Right lobe of liver (tissue), 4 donors: ENCODE data around the gene GNL2.

ENCODE experiments used
- POLR2A ChIP-seq: fragments of 450-650 bp; IDR thresholded peaks from one replicate; pipeline ENCODE4 v1.6.1; 2017; ENCODE audit warnings: antibody characterized with exemption, mild to moderate bottlenecking
- TF ChIP-seq, protein P1 (sequence below), 4 donors: fragments of 200-600 bp in 3 of 4; fragments of 450-650 bp in 1 of 4; IDR thresholded peaks; one replicate each; pipeline versions ENCODE4 v1.5.1 to v1.8.0; 2016 to 2022; ENCODE audit warnings: antibody characterized with exemption in 4 of 4, mild to moderate bottlenecking in 2 of 4
- donor health status: DM: no; HTN: no; CAD: no.
- donor health status: DM: no; HTN: no; CAD: no.
- donor health status: DM: no; HTN: yes; CAD: no.

DNA sequence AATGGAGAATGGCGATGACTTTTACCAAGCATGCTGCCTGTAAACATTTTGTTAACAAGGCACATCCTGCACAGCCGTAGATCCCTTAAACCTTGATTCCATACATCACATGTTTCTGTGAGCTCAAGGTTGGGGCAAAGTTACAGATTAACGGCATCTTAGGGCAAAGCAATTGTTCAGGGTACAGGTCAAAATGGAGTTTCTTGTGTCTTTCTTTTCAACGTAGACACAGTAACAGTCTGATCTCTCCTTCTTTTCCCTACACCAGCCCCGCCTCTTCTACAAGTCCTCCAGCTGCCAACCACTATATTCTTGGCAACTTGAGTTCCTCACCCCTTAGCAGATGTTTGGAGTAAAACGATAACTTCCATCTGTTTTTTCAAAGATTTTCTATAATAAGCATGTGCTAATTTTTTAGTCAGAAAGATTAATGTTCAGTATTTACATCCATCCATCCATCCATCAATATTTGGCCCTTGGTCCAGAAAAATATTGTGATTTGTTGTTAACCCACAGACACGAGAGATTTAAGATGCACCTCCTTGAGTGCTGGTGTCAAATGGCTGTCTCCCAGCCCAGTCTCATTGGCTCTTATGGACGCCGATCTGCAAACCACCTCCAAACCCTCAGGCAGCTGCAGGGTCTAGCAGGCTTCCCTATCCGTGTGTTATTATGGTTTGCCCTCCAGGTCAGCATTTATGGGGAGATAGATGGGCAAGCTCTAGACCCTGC, 35.2 kb downstream of the GNL2 start:
- TF ChIP-seq, protein P1, sequence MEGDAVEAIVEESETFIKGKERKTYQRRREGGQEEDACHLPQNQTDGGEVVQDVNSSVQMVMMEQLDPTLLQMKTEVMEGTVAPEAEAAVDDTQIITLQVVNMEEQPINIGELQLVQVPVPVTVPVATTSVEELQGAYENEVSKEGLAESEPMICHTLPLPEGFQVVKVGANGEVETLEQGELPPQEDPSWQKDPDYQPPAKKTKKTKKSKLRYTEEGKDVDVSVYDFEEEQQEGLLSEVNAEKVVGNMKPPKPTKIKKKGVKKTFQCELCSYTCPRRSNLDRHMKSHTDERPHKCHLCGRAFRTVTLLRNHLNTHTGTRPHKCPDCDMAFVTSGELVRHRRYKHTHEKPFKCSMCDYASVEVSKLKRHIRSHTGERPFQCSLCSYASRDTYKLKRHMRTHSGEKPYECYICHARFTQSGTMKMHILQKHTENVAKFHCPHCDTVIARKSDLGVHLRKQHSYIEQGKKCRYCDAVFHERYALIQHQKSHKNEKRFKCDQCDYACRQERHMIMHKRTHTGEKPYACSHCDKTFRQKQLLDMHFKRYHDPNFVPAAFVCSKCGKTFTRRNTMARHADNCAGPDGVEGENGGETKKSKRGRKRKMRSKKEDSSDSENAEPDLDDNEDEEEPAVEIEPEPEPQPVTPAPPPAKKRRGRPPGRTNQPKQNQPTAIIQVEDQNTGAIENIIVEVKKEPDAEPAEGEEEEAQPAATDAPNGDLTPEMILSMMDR (IDR thresholded peaks at IDR 0.05) = no peak
- no peak for TF ChIP-seq POLR2A
